NCI-H1694 (cell line): ENCODE measurements around the gene DDI2.
"Not testable (repeated sequence)": the region's sequence is repeated elsewhere in the genome, so short reads cannot be mapped to it uniquely, and the experiment has no call there.

Source experiments
- DNase-seq: peaks from one replicate; lab custom pipeline; 2025; lab: John Stamatoyannopoulos, UW

Gene DDI2

GRCh38 chr1:15617173-15618076 lies at the start of gene DDI2:
Gene DDI2 (plus strand): TSS chr1:15617458. CDS start chr1:15617671, 213 bp downstream.
- peak; percentile 74 for DNase-seq

- DNase-seq: no peak
Observed at GRCh38 chr1:15568387-15569073, 48.7 kb upstream of the DDI2 start.

- DNase-seq: no peak
Observed at GRCh38 chr1:15570861-15571260, 46.4 kb upstream of the DDI2 start.

- DNase-seq: no peak
Observed at GRCh38 chr1:15571266-15571665, 46.0 kb upstream of the DDI2 start.

GRCh38 chr1:15573477-15573876 lies 43.8 kb upstream of the DDI2 start:
- no peak for DNase-seq

GRCh38 chr1:15574741-15575140 lies 42.5 kb upstream of the DDI2 start:
- DNase-seq: no peak

- DNase-seq: no peak
Observed at GRCh38 chr1:15575549-15576150, 41.6 kb upstream of the DDI2 start.

GRCh38 chr1:15577691-15578090 lies 39.6 kb upstream of the DDI2 start:
- DNase-seq: no peak

- DNase-seq: no peak
Observed at GRCh38 chr1:15578921-15579682, 38.2 kb upstream of the DDI2 start.

- DNase-seq: no peak
Observed at GRCh38 chr1:15579683-15580047, 37.6 kb upstream of the DDI2 start.

- DNase-seq: no peak
Observed at GRCh38 chr1:15583016-15583706, 34.1 kb upstream of the DDI2 start.

- DNase-seq: no peak
Observed at GRCh38 chr1:15584489-15585363, 32.5 kb upstream of the DDI2 start, which contains the start of gene AGMAT. Gene AGMAT (minus strand): TSS chr1:15585051. CDS start chr1:15584967, 84 bp downstream.

GRCh38 chr1:15592285-15592684 lies 25.0 kb upstream of the DDI2 start:
- peak; percentile 45 for DNase-seq

GRCh38 chr1:15595809-15596617 lies 21.2 kb upstream of the DDI2 start:
- DNase-seq: no peak

GRCh38 chr1:15598436-15598835 lies 18.8 kb upstream of the DDI2 start:
- DNase-seq: peak; percentile 65

GRCh38 chr1:15603050-15603965 lies 13.9 kb upstream of the DDI2 start:
- peak; percentile 83 for DNase-seq

- DNase-seq: not testable (repeated sequence)
Observed at GRCh38 chr1:15603966-15604282, 13.3 kb upstream of the DDI2 start.

- not testable (repeated sequence) for DNase-seq
Observed at GRCh38 chr1:15604400-15604799, 12.9 kb upstream of the DDI2 start.
